Smooth muscle cell (in vitro differentiated cells): ENCODE data around the gene KATNBL1. TPM values are rescaled to one million over a fixed set of nuclear protein-coding genes. Genes with fewer than 3 reads are reported as not detected.

Source experiments
- DNase-seq: peaks from one replicate; lab custom pipeline; 2025; ENCODE audit not compliant: unreplicated experiment; lab: John Stamatoyannopoulos, UW
- H2AFZ ChIP-seq: fragments of 200-600 bp; sonication (generic); 2 replicates; pipeline ENCODE4 v1.6.0; 2016; ENCODE audit warnings: antibody characterized with exemption, low read depth, mild to moderate bottlenecking
- H3F3A ChIP-seq: fragments of 200-600 bp; sonication (generic); 2 replicates; pipeline ENCODE4 v1.6.0; 2017; ENCODE audit warnings: antibody characterized with exemption, low read depth
- H3K27ac ChIP-seq: fragments of 200-600 bp; sonication (generic); 2 replicates; pipeline ENCODE4 v1.5.1; 2016; ENCODE audit warnings: low read depth, mild to moderate bottlenecking
- H3K27me3 ChIP-seq: fragments of 200-600 bp; sonication (generic); 2 replicates; pipeline ENCODE4 v1.6.1; 2016; ENCODE audit warnings: low read depth, mild to moderate bottlenecking
- H3K36me3 ChIP-seq: fragments of 200-600 bp; sonication (generic); 2 replicates; pipeline ENCODE4 v1.5.1; 2016; ENCODE audit warnings: low read depth
- H3K4me1 ChIP-seq: fragments of 200-600 bp; sonication (generic); 2 replicates; pipeline ENCODE4 v1.5.1; 2016; ENCODE audit warnings: low read depth
- H3K4me2 ChIP-seq: fragments of 200-600 bp; sonication (generic); 2 replicates; pipeline ENCODE4 v1.6.0; 2016; ENCODE audit warnings: mild to moderate bottlenecking
- H3K4me3 ChIP-seq: fragments of 200-600 bp; sonication (generic); 2 replicates; pipeline ENCODE4 v1.5.1; 2016; ENCODE audit warnings: mild to moderate bottlenecking
- H3K79me2 ChIP-seq: fragments of 200-600 bp; sonication (generic); 2 replicates; pipeline ENCODE4 v1.6.0; 2016; ENCODE audit warnings: low read depth, mild to moderate bottlenecking
- H3K9ac ChIP-seq: fragments of 200-600 bp; sonication (generic); 2 replicates; pipeline ENCODE4 v1.6.0; 2016; ENCODE audit warnings: low read depth
- H3K9me3 ChIP-seq: fragments of 200-600 bp; sonication (generic); replicated peaks from 2 replicates; pipeline ENCODE4 v1.5.1; 2016; ENCODE audit warnings: low read depth
- H4K20me1 ChIP-seq: fragments of 200-600 bp; sonication (generic); 2 replicates; pipeline ENCODE4 v1.6.0; 2016; ENCODE audit warnings: low read depth
- whole genome bisulfite sequencing: methylation state at CpG from one replicate; pipeline ENCODE4 v1.1.7; 2016; ENCODE audit warnings: low lambda C conversion rate; 5-methylcytosine and 5-hydroxymethylcytosine counted together
- polyA plus RNA-seq: library from polyadenylated mRNA; unstranded; fragments of >200 nt; fragmentation: Nextera tagmentation; extraction: Ambion mirVana; gene quantifications from 2 replicates; pipeline ENCODE4 v1.2.1, GENCODE V29; 2016
- total RNA-seq: library from RNA; depleted of rRNA; stranded (reverse); fragments of >200 nt; gene quantifications from 2 replicates; pipeline ENCODE4 v1.2.3, GENCODE V29; 2014
- TF ChIP-seq, protein P1 (sequence below): fragments of 200-600 bp; sonication (generic); IDR thresholded peaks from 2 replicates; pipeline ENCODE4 v1.5.1; 2017; ENCODE audit warnings: borderline replicate concordance, mild to moderate bottlenecking, antibody characterized with exemption; ENCODE audit not compliant: insufficient read depth, poor library complexity, severe bottlenecking

Gene KATNBL1
- total and polyA plus RNA-seq, 2 experiments from 2014 or later = 62.3 to 91.8 TPM

DNA sequence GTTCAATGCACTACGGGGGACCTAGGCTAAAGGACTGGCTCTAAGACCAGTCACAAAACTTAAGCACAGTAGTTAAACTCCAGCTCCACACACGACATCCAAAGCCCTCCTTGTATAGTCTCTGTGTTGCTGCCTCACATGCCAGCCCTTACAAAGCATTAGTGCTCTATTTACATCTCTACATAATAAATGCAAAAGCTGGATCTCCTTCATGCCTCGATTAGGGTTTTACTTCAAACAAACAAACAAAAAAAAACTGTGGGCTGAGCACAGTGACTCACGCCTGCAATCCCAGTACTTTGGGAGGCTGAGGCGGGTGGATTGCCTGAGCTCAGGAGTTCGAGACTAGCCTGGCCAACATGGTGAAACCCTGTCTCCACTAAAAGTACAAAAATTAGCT is 98.4 kb downstream of the KATNBL1 start:
- H4K20me1 ChIP-seq = no peaks in the 10 kb centered on the region
- H3K36me3 ChIP-seq = no peaks in the 10 kb centered on the region
- H3K4me1 ChIP-seq = no peaks in the 10 kb centered on the region
- no peak overlapping the region for H2AFZ ChIP-seq
- TF ChIP-seq, protein P1, sequence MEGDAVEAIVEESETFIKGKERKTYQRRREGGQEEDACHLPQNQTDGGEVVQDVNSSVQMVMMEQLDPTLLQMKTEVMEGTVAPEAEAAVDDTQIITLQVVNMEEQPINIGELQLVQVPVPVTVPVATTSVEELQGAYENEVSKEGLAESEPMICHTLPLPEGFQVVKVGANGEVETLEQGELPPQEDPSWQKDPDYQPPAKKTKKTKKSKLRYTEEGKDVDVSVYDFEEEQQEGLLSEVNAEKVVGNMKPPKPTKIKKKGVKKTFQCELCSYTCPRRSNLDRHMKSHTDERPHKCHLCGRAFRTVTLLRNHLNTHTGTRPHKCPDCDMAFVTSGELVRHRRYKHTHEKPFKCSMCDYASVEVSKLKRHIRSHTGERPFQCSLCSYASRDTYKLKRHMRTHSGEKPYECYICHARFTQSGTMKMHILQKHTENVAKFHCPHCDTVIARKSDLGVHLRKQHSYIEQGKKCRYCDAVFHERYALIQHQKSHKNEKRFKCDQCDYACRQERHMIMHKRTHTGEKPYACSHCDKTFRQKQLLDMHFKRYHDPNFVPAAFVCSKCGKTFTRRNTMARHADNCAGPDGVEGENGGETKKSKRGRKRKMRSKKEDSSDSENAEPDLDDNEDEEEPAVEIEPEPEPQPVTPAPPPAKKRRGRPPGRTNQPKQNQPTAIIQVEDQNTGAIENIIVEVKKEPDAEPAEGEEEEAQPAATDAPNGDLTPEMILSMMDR = no peak
- DNase-seq = no peak
- H3K79me2 ChIP-seq = no peaks in the 10 kb centered on the region
- no peak overlapping the region for H3K4me3 ChIP-seq
- H3K9ac ChIP-seq = no peak overlapping the region
- WGBS = 63% methylated on average over 6 of the region's 6 CpGs
- H3K9me3 ChIP-seq = no peaks in the 10 kb centered on the region
- H3K27me3 ChIP-seq = no peaks in the 10 kb centered on the region
- no peaks in the 10 kb centered on the region for H3F3A ChIP-seq
- no peak overlapping the region for H3K4me2 ChIP-seq
- no peak overlapping the region for H3K27ac ChIP-seq

DNA sequence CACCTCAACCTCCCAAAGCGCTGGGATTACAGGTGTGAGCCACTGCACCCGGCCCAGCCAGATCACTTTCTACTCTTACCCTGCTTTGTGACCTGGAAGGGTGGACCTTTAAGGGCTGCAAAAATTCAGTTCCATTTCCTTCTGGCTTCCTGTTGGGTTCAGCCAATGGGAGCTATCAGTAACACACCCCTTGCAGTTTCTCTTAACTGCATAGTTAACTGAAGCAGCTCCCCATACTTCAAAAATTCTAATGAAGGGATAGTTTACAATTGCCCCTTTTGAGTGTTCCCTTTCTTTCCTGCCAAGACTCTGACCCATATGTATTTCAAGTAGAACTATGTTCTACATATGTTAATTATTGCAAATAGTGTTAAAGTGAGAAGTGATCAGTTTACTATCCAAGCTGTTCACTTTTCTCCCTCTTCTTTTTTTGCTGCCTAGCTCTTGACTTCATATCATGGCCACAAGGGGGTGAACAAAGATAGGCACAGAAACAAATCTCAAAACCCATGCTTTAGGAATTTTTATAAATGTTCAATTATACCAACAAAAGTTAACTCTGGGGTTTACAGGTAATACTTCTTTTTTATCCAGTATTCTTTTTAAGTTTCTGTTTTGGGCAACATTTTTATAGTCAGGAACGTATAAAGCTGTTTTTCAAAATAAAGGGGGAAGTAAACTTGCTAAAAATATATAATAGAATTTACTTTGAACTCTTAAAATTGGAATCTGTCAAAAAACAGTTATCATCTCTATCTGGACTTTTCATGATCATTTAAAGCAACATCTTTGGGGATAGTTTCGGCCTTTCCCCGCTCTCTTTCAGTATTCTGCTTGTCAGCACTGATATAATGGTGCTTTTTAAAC is 99.9 kb downstream of the KATNBL1 start:
- Histone ChIP-seq H3K9me3 (no peaks in the 10 kb centered on the region), H2AFZ (no peak overlapping the region), H3K4me3 (no peak overlapping the region), H4K20me1 (no peaks in the 10 kb centered on the region), H3K9ac (no peak overlapping the region), H3K36me3 (no peaks in the 10 kb centered on the region), H3F3A (no peaks in the 10 kb centered on the region), H3K27me3 (no peaks in the 10 kb centered on the region), H3K27ac (no peak overlapping the region), H3K4me1 (no peaks in the 10 kb centered on the region), H3K79me2 (no peaks in the 10 kb centered on the region), H3K4me2 (no peak overlapping the region)
- WGBS = 69% methylated on average over 5 of the region's 5 CpGs
- no peak for DNase-seq
- TF ChIP-seq, protein P1 = peak; percentile 75

GRCh38 chr15:34107315-34107714 is 102.6 kb downstream of the KATNBL1 start:
- H3K79me2 ChIP-seq = no peaks in the 10 kb centered on the region
- no peak for DNase-seq
- no peaks in the 10 kb centered on the region for H3K27me3 ChIP-seq
- no peak overlapping the region for H3K27ac ChIP-seq
- no peaks in the 10 kb centered on the region for H3K9me3 ChIP-seq
- H3F3A ChIP-seq = no peaks in the 10 kb centered on the region
- WGBS = 90% methylated on average over 2 of the region's 2 CpGs
- TF ChIP-seq, protein P1 = no peak
- peaks cover 3% of the 10 kb centered on the region for H3K4me1 ChIP-seq
- no peak overlapping the region for H3K4me2 ChIP-seq
- no peak overlapping the region for H3K9ac ChIP-seq
- H2AFZ ChIP-seq = no peak overlapping the region
- H3K36me3 ChIP-seq = no peaks in the 10 kb centered on the region
- no peaks in the 10 kb centered on the region for H4K20me1 ChIP-seq
- no peak overlapping the region for H3K4me3 ChIP-seq

GRCh38 chr15:34106423-34106822 is 103.5 kb downstream of the KATNBL1 start:
- Histone ChIP-seq H3K79me2 (peaks cover 1% of the 10 kb centered on the region), H3F3A (no peaks in the 10 kb centered on the region), H3K36me3 (no peaks in the 10 kb centered on the region), H3K27ac (no peak overlapping the region), H3K4me1 (peaks cover 3% of the 10 kb centered on the region), H3K27me3 (no peaks in the 10 kb centered on the region), H3K9me3 (no peaks in the 10 kb centered on the region), H3K4me2 (no peak overlapping the region), H3K9ac (no peak overlapping the region), H3K4me3 (no peak overlapping the region), H2AFZ (no peak overlapping the region), H4K20me1 (no peaks in the 10 kb centered on the region)
- 100% methylated on average over 1 of the region's 1 CpG for WGBS
- TF ChIP-seq, protein P1 = no peak
- no peak for DNase-seq
